H1 (cell line): Measurements from ENCODE around the gene CYP4B1. TPM values are rescaled to one million over a fixed set of nuclear protein-coding genes. Genes with fewer than 3 reads are reported as not detected.

Experiments used
- CTCF ChIA-PET: fragments of 300-600 bp; sonication (Branson Sonifier 250); formaldehyde crosslinking; loops from one replicate; lab custom pipeline; 2021; ENCODE audit not compliant: partially characterized antibody; lab: Charles Lee
- POLR2A ChIA-PET: fragments of 300-600 bp; sonication (Branson Sonifier 250); formaldehyde crosslinking; loops from one replicate; lab custom pipeline; 2021; ENCODE audit warnings: inconsistent platforms; ENCODE audit not compliant: partially characterized antibody; lab: Charles Lee
- DNase-seq, 2 experiments: peaks; one replicate each; pipeline versions ENCODE4 v3.0.0 to v3.0.0-alpha.2; 2010 to 2022; ENCODE audit warnings: low spot score in 2 of 2, low read depth in 1 of 2, mixed read lengths in 1 of 2
- FAIRE-seq: peaks from 2 replicates; lab custom pipeline; 2011; peaks lifted over from hg19 to GRCh38; lab: Jason Lieb, UNC
- H2AFZ ChIP-seq: 2 replicates; pipeline ENCODE4 v1.8.1; 2012; ENCODE audit warnings: low read length, inconsistent platforms
- H2AK5ac ChIP-seq: 2 replicates; pipeline ENCODE4 v1.6.1; 2013; ENCODE audit warnings: low read depth, low read length
- H2BK120ac ChIP-seq: replicated peaks from 2 replicates; pipeline ENCODE3; 2013; ENCODE audit warnings: low read depth, low read length, inconsistent platforms
- H2BK12ac ChIP-seq: 2 replicates; pipeline ENCODE4 v1.6.1; 2013; ENCODE audit warnings: low read depth, low read length
- H2BK15ac ChIP-seq: 2 replicates; pipeline ENCODE4 v1.6.1; 2013; ENCODE audit warnings: low read length
- H2BK20ac ChIP-seq: 2 replicates; pipeline ENCODE4 v1.6.1; 2013; ENCODE audit warnings: low read length
- H2BK5ac ChIP-seq: 2 replicates; pipeline ENCODE4 v1.6.1; 2013; ENCODE audit warnings: low read depth, low read length
- H3K14ac ChIP-seq: 2 replicates; pipeline ENCODE4 v1.6.1; 2013; ENCODE audit warnings: inconsistent platforms; ENCODE audit not compliant: insufficient read length
- H3K18ac ChIP-seq: 2 replicates; pipeline ENCODE4 v1.6.1; 2013; ENCODE audit warnings: low read length; ENCODE audit errors: extremely low read depth
- H3K23ac ChIP-seq: 2 replicates; pipeline ENCODE4 v1.6.1; 2013; ENCODE audit warnings: inconsistent platforms; ENCODE audit not compliant: insufficient read length
- H3K23me2 ChIP-seq: 2 replicates; pipeline ENCODE4 v1.6.1; 2013; ENCODE audit warnings: low read depth, low read length
- H3K27ac ChIP-seq: 2 replicates; pipeline ENCODE4 v1.6.1; 2011; ENCODE audit warnings: low read depth, low read length, inconsistent platforms
- H3K27me3 ChIP-seq, 4 experiments: replicated peaks in 1 of 4; 1 replicate in 1 of 4; 2 replicates in 3 of 4; pipeline versions ENCODE4 v1.6.1 to v1.8.1; 2011 to 2013; ENCODE audit warnings: low read length in 3 of 4, mild to moderate bottlenecking in 3 of 4, inconsistent platforms in 2 of 4, mixed read lengths in 2 of 4, moderate library complexity in 1 of 4; ENCODE audit not compliant: control insufficient read depth in 3 of 4, insufficient read depth in 3 of 4; ENCODE audit errors: extremely low read depth in 1 of 4
- H3K36me3 ChIP-seq, 4 experiments: 2 replicates each; pipeline versions ENCODE4 v1.6.1 to v1.8.1; 2011 to 2013; ENCODE audit warnings: mild to moderate bottlenecking in 4 of 4, low read length in 3 of 4, moderate library complexity in 2 of 4, control low read depth in 1 of 4, inconsistent platforms in 1 of 4; ENCODE audit not compliant: insufficient read depth in 4 of 4, control insufficient read depth in 2 of 4
- H3K4ac ChIP-seq: replicated peaks from 2 replicates; pipeline ENCODE3; 2013; ENCODE audit warnings: low read length, low read depth, mixed read lengths, inconsistent platforms; ENCODE audit not compliant: insufficient read length
- H3K4me1 ChIP-seq, 4 experiments: replicated peaks in 1 of 4; 1 replicate in 1 of 4; 2 replicates in 3 of 4; pipeline versions ENCODE4 v1.6.1 to v1.8.1; 2011 to 2013; ENCODE audit warnings: low read length in 3 of 4, inconsistent platforms in 2 of 4, mixed read lengths in 1 of 4; ENCODE audit not compliant: insufficient read depth in 4 of 4, control insufficient read depth in 3 of 4
- H3K4me2 ChIP-seq, 2 experiments: 2 replicates each; pipeline versions ENCODE4 v1.6.1 to v1.8.1; 2011 to 2013; ENCODE audit warnings: low read depth in 2 of 2, low read length in 2 of 2, control low read depth in 1 of 2, inconsistent platforms in 1 of 2, mild to moderate bottlenecking in 1 of 2; ENCODE audit not compliant: insufficient read depth in 1 of 2
- H3K4me3 ChIP-seq, 4 experiments: fragments of 200-600, 300-600 bp in 1 of 4; sonication (generic), shearing (Covaris generic), sonication (Bioruptor Twin) in 1 of 4; 2 replicates each; pipeline versions ENCODE4 v1.5.1 to v1.8.1; 2011 to 2016; ENCODE audit warnings: low read length in 4 of 4, low read depth in 3 of 4, control low read depth in 2 of 4, inconsistent platforms in 2 of 4, mild to moderate bottlenecking in 2 of 4, mixed read lengths in 1 of 4, moderate library complexity in 1 of 4; ENCODE audit not compliant: insufficient read depth in 2 of 4; ENCODE audit errors: extremely low read depth in 1 of 4
- H3K56ac ChIP-seq: replicated peaks from 2 replicates; pipeline ENCODE3; 2013; ENCODE audit warnings: low read depth, mild to moderate bottlenecking, mixed read lengths, low read length, inconsistent platforms; ENCODE audit not compliant: insufficient read length
- H3K79me1 ChIP-seq: 2 replicates; pipeline ENCODE4 v1.6.1; 2013; ENCODE audit warnings: low read depth, low read length, control low read depth
- H3K79me2 ChIP-seq, 2 experiments: 2 replicates each; pipeline versions ENCODE4 v1.6.1 to v1.8.1; 2012 to 2013; ENCODE audit warnings: low read length in 2 of 2, mild to moderate bottlenecking in 2 of 2, inconsistent platforms in 1 of 2; ENCODE audit not compliant: insufficient read depth in 2 of 2, control insufficient read depth in 1 of 2
- H3K9ac ChIP-seq, 4 experiments: replicated peaks in 1 of 4; 1 replicate in 1 of 4; 2 replicates in 3 of 4; pipeline versions ENCODE4 v1.6.1 to v1.8.1; 2011 to 2013; ENCODE audit warnings: low read depth in 3 of 4, low read length in 3 of 4, control low read depth in 2 of 4, mild to moderate bottlenecking in 2 of 4, moderate library complexity in 2 of 4, inconsistent platforms in 1 of 4; ENCODE audit errors: extremely low read depth in 1 of 4
- H3K9me3 ChIP-seq, 2 experiments: 2 replicates each; pipeline versions ENCODE4 v1.6.1 to v1.8.1; 2012 to 2013; ENCODE audit warnings: mild to moderate bottlenecking in 2 of 2, moderate library complexity in 2 of 2, control low read depth in 1 of 2, inconsistent platforms in 1 of 2, low read depth in 1 of 2, low read length in 1 of 2, mixed read lengths in 1 of 2; ENCODE audit not compliant: insufficient read depth in 2 of 2
- H4K20me1 ChIP-seq, 2 experiments: replicated peaks in 1 of 2; 2 replicates each; pipeline versions ENCODE3 to v1.8.1; 2011 to 2013; ENCODE audit warnings: inconsistent platforms in 2 of 2, low read length in 2 of 2, mild to moderate bottlenecking in 1 of 2; ENCODE audit not compliant: insufficient read depth in 2 of 2, control insufficient read depth in 1 of 2
- H4K5ac ChIP-seq: 2 replicates; pipeline ENCODE4 v1.6.1; 2013; ENCODE audit warnings: low read length, low read depth, mixed read lengths, inconsistent platforms; ENCODE audit not compliant: insufficient read length
- H4K8ac ChIP-seq: 2 replicates; pipeline ENCODE4 v1.8.0; 2013; ENCODE audit warnings: mild to moderate bottlenecking, moderate library complexity, low read length, inconsistent platforms; ENCODE audit not compliant: insufficient read depth; ENCODE audit errors: extremely low read depth
- H4K91ac ChIP-seq: replicated peaks from 2 replicates; pipeline ENCODE3; 2013; ENCODE audit warnings: low read length, mixed read lengths, inconsistent platforms; ENCODE audit not compliant: insufficient read length
- ASH2L ChIP-seq: fragments of 200-600, 300-600 bp; sonication (generic); IDR thresholded peaks from one replicate; pipeline ENCODE4 v1.7.1; 2017; ENCODE audit warnings: low read length
- BCL11A ChIP-seq, 2 experiments: IDR thresholded peaks; one replicate each; pipeline ENCODE4 v1.6.1; 2011; ENCODE audit warnings: low read depth in 2 of 2, low read length in 2 of 2, mild to moderate bottlenecking in 2 of 2
- JUN ChIP-seq: IDR thresholded peaks from 2 replicates; pipeline ENCODE4 v1.6.1; 2011; ENCODE audit warnings: low read depth, mild to moderate bottlenecking, improper control_type of control experiment, low read length
- MAFK ChIP-seq: IDR thresholded peaks from 2 replicates; pipeline ENCODE4 v1.6.1; 2012; ENCODE audit warnings: low read depth, mild to moderate bottlenecking, improper control_type of control experiment, low read length
- SAP30 ChIP-seq: fragments of 300-600 bp; sonication (generic); IDR thresholded peaks from 2 replicates; pipeline ENCODE4 v1.7.1; 2012; ENCODE audit warnings: low read length, moderate library complexity, mild to moderate bottlenecking, inconsistent platforms; ENCODE audit not compliant: insufficient read depth, insufficient replicate concordance
- SIN3A ChIP-seq, 2 experiments: IDR thresholded peaks in 1 of 2; conservative IDR thresholded peaks in 1 of 2; 2 replicates each; pipeline ENCODE4 v1.6.1; 2011 to 2012; ENCODE audit warnings: low read length in 2 of 2, improper control_type of control experiment in 1 of 2, low read depth in 1 of 2, mild to moderate bottlenecking in 1 of 2
- SUZ12 ChIP-seq: fragments of 200-600 bp; sonication (generic); IDR thresholded peaks from 2 replicates; pipeline ENCODE4 v1.6.1; 2012; ENCODE audit warnings: mild to moderate bottlenecking, inconsistent platforms, low read length, moderate library complexity, mixed read lengths
- TCF12 ChIP-seq: IDR thresholded peaks from 2 replicates; pipeline ENCODE4 v1.6.1; 2011; ENCODE audit warnings: low read depth, mild to moderate bottlenecking, low read length
- WGBS, 2 experiments: shearing (Covaris generic) in 1 of 2; methylation state at CpG; one replicate each; pipeline versions ENCODE4 v1.1.6 to v1.1.7; 2013 to 2015; ENCODE audit warnings: low lambda C conversion rate in 2 of 2, mixed read lengths in 2 of 2, inconsistent platforms in 1 of 2, low coverage in 1 of 2, missing lambda C conversion rate in 1 of 2; ENCODE audit not compliant: insufficient replicate concordance in 2 of 2, insufficient coverage in 1 of 2, insufficient read length in 1 of 2; ENCODE audit errors: extremely low coverage in 1 of 2, missing lambda C conversion rate in 1 of 2; 5-methylcytosine and 5-hydroxymethylcytosine counted together
- polyA plus RNA-seq, 7 experiments: library from polyadenylated mRNA; depleted of rRNA in 3 of 7; stranded (reverse) in 5 of 7; unstranded in 2 of 7; fragments of >200 nt in 5 of 7; fragments of 200-250 nt in 2 of 7; gene quantifications; 1 replicate in 5 of 7; 2 replicates in 1 of 7; 4 replicates in 1 of 7; pipeline versions ENCODE4 v1.2.1 to v1.2.3, GENCODE V29; 2011 to 2013; ENCODE audit warnings: missing spikeins in 2 of 7, mixed read lengths in 2 of 7
- total RNA-seq: library from RNA; stranded (reverse); fragmentation: NEBNext Ultra II Directional; extraction: Animal tissue kit (Norgen Biotek cat#: 25700); gene quantifications from 2 replicates; pipeline ENCODE4 v1.2.1, GENCODE V29; 2021
- TF ChIP-seq, protein P1 (sequence below): IDR thresholded peaks from 2 replicates; pipeline ENCODE4 v1.6.1; 2011; ENCODE audit warnings: low read depth, mild to moderate bottlenecking, low read length; ENCODE audit not compliant: insufficient read depth
- TF ChIP-seq, protein P2 (sequence below): IDR thresholded peaks from 2 replicates; pipeline ENCODE4 v1.6.1; 2012; ENCODE audit warnings: low read length, inconsistent platforms

Gene CYP4B1
- total and polyA plus RNA-seq, 2 of the 8 experiments (the other 6 are each of a cell fraction or from before 2014, with no cell fraction given): 0.23 TPM; not detected in 1

DNA sequence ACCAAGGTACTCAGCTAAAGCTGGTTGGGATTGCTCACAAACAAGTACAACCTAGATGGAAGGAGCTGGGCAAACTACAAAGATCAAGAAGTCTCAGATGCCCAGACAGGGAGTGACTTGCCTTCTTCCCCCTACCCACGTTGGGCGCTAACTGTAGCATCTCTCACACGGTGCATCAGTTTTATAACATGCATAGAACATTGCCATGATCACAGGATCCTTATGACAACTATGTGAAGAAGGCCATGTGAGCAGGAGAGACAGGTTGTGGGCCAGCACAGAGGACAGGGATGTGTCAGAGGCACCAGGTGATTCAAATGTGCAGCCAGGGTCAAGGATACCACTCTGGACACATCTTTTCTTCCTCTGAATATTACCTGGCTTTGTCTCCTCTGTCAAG is 28.3 kb upstream of the CYP4B1 start:
- Histone ChIP-seq H2AK5ac (no peak overlapping the region), H2BK20ac (no peak overlapping the region), H4K20me1 (no peaks in the 10 kb centered on the region), H3K27me3 (no peaks in the 10 kb centered on the region), H3K4ac (no peak overlapping the region), H2BK5ac (no peak overlapping the region), H4K8ac (no peak overlapping the region; the same call in 1 of the 2 replicates), H3K9ac (no peak overlapping the region), H4K5ac (no peak overlapping the region), H3K14ac (no peak overlapping the region), H3K27ac (no peak overlapping the region), H4K91ac (no peak overlapping the region), H3K36me3 (no peaks in the 10 kb centered on the region), H2AFZ (no peak overlapping the region), H3K4me3 (no peak overlapping the region), H3K56ac (no peak overlapping the region), H3K9me3 (peaks cover 44% of the 10 kb centered on the region in 2 experiments), H3K23me2 (no peaks in the 10 kb centered on the region), H3K79me2 (no peaks in the 10 kb centered on the region), H3K79me1 (no peaks in the 10 kb centered on the region), H2BK12ac (no peak overlapping the region), H2BK120ac (no peak overlapping the region), H3K4me1 (no peaks in the 10 kb centered on the region), H3K4me2 (no peak overlapping the region), H3K23ac (no peak overlapping the region), H2BK15ac (no peak overlapping the region), H3K18ac (no peak overlapping the region)
- 97% methylated on average over 3 of the region's 3 CpGs; no CpG with 5 or more reads in 1 of the 2 experiments for WGBS, 2 experiments
- DNase-seq (no peak), FAIRE-seq (no peak)
- POLR2A ChIA-PET: no interaction called here
- CTCF ChIA-PET: interaction anchor here (0.9 to 1.0 kb wide), 2 partner anchors 12 to 15 kb away, joined by 3 read pairs; no protein-coding TSS in a partner anchor
- no peak for TF ChIP-seq SIN3A (conservative IDR thresholded peaks at IDR 0.05 in 1 of 2, IDR thresholded peaks at IDR 0.05 in 1 of 2; ENCODE audit: low read depth in 1 of 2, low read length in 2 of 2)
- no peak for TF ChIP-seq TCF12
- no peak for TF ChIP-seq ASH2L
- TF ChIP-seq SAP30: no peak
- TF ChIP-seq, protein P1, sequence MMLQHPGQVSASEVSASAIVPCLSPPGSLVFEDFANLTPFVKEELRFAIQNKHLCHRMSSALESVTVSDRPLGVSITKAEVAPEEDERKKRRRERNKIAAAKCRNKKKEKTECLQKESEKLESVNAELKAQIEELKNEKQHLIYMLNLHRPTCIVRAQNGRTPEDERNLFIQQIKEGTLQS: no peak
- no peak for TF ChIP-seq JUN
- no peak for TF ChIP-seq MAFK
- no peak for TF ChIP-seq BCL11A (IDR thresholded peaks at IDR 0.05; ENCODE audit: low read depth in 2 of 2, low read length in 2 of 2)
- no peak for TF ChIP-seq SUZ12
- TF ChIP-seq, protein P2, sequence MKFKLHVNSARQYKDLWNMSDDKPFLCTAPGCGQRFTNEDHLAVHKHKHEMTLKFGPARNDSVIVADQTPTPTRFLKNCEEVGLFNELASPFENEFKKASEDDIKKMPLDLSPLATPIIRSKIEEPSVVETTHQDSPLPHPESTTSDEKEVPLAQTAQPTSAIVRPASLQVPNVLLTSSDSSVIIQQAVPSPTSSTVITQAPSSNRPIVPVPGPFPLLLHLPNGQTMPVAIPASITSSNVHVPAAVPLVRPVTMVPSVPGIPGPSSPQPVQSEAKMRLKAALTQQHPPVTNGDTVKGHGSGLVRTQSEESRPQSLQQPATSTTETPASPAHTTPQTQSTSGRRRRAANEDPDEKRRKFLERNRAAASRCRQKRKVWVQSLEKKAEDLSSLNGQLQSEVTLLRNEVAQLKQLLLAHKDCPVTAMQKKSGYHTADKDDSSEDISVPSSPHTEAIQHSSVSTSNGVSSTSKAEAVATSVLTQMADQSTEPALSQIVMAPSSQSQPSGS: no peak
